ENCODE data around the gene NFATC1. TPM values are rescaled to one million over a fixed set of nuclear protein-coding genes. Genes with fewer than 3 reads are reported as not detected.

The NFATC1 gene
- total RNA-seq, 2 donors from 2014 or later: 20.3 to 79.3 TPM

DNA sequence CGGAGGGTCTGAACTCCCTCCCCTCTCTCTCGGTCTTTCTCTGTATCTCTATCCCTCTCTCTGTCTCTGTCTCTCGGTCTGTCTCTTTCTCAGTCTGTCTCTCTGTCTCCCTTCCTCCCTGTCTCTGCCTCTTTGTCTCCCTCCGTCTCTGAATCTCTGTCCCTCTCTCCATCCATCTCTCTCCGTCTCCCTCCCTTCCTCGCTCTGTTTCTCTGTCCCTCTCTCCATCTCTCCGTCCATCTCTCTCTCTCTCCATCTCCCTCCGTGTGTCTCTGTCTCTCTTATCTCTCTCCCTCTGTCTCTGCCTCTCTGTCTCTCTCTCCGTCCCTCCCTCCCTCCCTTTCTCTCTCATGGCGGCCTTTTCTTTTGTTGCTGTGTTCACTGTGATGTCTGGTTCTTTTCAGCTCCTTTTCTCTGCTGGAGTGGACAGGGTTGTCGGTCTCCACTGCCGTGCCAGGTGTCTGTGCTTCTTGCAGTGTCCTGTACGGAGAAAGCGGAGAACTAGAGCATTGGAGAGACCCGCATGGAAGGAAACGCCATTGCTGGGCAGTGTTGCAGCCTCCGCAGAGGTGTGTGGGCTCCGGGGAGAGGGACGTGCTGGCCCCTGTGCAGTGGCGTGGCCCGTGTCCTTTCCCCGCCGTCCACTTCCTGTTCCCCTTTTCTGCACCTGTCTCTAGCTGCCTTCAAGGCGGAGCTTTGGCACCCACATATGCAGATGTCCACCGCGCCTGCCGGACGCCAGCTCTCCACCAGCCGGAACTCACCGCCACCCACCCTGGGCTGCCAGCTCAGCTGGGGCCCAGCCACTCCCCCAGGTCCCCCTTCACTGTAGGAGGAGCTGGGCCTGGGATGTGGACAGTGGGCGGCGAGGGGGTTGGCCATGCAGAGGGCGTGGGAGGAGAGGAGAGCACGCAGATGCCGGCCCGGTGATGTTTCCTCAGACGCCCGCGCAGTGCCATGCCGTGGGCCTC, 113.1 kb downstream of the NFATC1 start:
- peak overlapping the region; percentile 47 for H3K27ac Mint-ChIP-seq
- peaks cover 49% of the 10 kb centered on the region for H3K36me3 Mint-ChIP-seq (ENCODE audit: low read depth)
- H3K27me3 Mint-ChIP-seq: no peaks in the 10 kb centered on the region
- no peak overlapping the region for H3K4me3 Mint-ChIP-seq
- peaks cover 22% of the 10 kb centered on the region for H3K4me1 Mint-ChIP-seq
- no peak for ATAC-seq (replicated peaks)
- H3K9me3 Mint-ChIP-seq: no peaks in the 10 kb centered on the region

DNA sequence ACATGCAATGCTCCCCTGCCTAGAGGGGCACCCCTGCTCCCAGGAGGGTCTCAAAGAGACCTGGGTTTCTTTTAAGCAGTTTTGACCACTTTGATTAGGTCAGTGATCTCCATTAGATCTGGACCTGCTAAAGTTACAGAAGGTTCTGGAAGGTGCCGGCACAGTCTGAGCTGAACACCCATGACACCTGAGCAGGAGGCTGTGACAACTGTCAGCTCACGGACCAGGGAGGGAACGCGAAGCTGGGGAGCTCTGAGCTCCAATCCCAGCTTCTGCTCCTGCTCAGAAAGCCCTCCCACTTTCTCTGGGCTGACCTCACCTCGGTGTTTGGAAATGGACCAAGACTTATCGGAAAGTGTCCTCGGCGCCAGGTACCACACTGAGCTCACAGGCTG, 113.8 kb downstream of the NFATC1 start:
- H3K4me1 Mint-ChIP-seq: peaks cover 15% of the 10 kb centered on the region
- no peaks in the 10 kb centered on the region for H3K9me3 Mint-ChIP-seq
- H3K27ac Mint-ChIP-seq: peak overlapping the region; percentile 61
- ATAC-seq (replicated peaks): no peak
- no peaks in the 10 kb centered on the region for H3K27me3 Mint-ChIP-seq
- H3K36me3 Mint-ChIP-seq (ENCODE audit: low read depth): peaks cover 49% of the 10 kb centered on the region
- H3K4me3 Mint-ChIP-seq: no peak overlapping the region

DNA sequence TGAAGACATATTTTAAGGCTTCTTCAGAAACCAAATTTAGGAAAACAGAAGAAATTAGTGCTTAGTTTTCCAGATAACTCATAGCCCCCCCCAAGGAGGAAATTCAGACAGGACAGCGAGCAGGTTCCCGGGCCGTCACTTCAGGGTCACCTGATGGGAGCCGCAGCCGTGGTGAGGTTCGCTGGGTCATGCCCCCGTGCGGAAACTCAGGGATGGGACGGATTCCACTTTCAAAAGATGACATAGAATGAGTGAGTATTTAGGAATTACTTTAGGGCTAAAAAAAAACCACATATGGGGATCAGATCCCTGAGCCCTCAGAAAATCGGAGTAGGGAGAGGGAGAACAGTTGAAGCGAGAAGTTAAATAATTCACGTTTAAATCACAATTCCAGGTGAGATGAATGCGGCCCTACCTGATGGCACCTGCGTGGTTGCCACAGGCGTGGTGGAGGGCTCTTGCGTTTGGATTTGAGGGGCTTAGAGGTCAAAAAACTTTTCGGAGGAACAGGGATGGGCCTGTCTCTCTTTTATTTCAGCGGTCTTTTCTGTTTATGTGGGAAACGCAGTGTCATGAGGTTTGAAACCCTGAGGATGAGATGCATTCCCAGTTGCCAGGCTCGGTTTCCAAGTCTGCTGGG, 114.4 kb downstream of the NFATC1 start:
- peak overlapping the region; percentile 61 for H3K27ac Mint-ChIP-seq
- no peak overlapping the region for H3K4me3 Mint-ChIP-seq
- H3K27me3 Mint-ChIP-seq: no peaks in the 10 kb centered on the region
- no peak for ATAC-seq (replicated peaks)
- H3K4me1 Mint-ChIP-seq: peaks cover 13% of the 10 kb centered on the region
- H3K9me3 Mint-ChIP-seq: no peaks in the 10 kb centered on the region
- H3K36me3 Mint-ChIP-seq (ENCODE audit: low read depth): peaks cover 49% of the 10 kb centered on the region

DNA sequence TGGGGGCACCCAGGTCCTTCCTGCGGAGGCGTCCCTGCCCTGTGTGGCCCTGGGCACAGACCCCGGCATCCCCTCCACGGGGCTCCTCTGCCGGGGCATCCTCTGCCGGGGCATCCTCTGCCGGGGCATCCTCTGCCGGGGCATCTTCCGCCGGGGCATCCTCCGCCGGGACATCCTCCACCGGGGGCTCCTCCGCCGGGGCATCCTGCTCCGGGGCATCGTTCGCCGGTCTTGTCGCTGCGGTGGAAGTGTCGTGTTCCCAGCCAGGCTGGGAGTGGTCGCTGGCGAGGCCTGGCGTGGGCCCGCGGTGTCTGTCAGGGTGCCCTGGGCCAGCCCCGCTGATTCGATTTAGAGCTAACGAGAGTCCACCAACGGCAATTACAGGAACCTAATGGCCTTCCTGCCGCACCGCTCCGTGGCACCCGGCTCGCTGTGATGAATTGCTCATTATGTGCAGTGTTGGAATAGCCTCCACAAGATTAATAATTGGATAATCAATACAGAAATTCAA, 115.1 kb downstream of the NFATC1 start:
- Mint-ChIP-seq H3K4me1 (peaks cover 13% of the 10 kb centered on the region), H3K27ac (no peak overlapping the region), H3K9me3 (no peaks in the 10 kb centered on the region), H3K27me3 (no peaks in the 10 kb centered on the region), H3K4me3 (no peak overlapping the region), H3K36me3 (ENCODE audit: low read depth) (peaks cover 49% of the 10 kb centered on the region)
- no peak for ATAC-seq (replicated peaks)

DNA sequence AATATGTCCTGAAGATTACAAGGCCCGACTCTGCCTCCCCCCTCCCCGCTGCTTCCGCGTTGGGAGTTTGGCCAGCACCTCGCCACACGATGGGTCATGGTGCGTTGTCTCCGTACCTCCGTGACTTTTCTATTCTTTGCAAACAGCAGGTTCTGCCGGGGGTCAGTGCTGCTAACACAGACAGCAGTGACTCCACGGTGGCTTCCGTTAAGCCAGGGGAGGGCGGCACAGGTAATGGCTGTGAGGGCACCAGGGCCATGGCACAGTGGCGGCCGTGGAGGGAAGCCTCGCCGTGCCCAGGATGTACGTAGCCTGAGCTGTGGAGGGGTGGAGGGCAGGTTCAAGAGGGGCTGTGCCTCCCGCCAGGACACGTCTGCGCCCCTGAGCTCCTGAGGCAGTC, 115.5 kb downstream of the NFATC1 start:
- H3K36me3 Mint-ChIP-seq (ENCODE audit: low read depth): peaks cover 49% of the 10 kb centered on the region
- ATAC-seq (replicated peaks): no peak
- H3K27me3 Mint-ChIP-seq: no peaks in the 10 kb centered on the region
- no peak overlapping the region for H3K4me3 Mint-ChIP-seq
- H3K9me3 Mint-ChIP-seq: no peaks in the 10 kb centered on the region
- no peak overlapping the region for H3K27ac Mint-ChIP-seq
- peaks cover 14% of the 10 kb centered on the region for H3K4me1 Mint-ChIP-seq

DNA sequence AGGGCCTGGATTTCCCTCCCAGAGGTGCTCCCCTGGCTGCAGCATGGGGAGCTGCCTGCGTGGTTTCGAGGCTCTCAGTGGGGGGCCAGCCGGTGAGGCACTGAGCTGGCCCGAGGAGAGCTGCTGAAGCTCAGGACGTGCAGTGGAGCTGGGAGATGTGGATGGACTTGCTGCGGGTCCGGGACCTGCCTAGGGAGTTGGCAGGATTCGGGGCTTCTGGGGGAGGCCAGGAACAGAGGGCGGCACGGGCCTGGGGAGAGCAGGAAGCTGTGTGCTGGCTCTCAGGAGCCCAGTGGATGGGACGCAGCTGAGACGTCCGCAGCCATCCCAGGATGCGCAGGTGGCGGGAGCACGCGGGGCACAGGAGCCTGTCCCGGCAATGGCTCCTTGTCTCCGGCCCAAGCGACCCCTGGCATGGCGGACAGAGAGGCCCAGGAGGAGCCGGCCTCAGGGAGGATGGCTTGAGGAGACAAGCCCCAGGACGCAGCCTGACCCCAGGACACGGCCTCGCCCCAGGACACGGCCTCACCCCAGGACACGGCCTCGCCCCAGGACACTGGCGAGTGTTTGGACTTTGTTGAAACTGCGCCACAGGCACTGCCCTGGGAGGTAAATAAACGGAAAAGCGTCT, 116.1 kb downstream of the NFATC1 start:
- ATAC-seq (replicated peaks): no peak
- no peak overlapping the region for H3K27ac Mint-ChIP-seq
- H3K36me3 Mint-ChIP-seq (ENCODE audit: low read depth): peaks cover 49% of the 10 kb centered on the region
- peaks cover 14% of the 10 kb centered on the region for H3K4me1 Mint-ChIP-seq
- no peaks in the 10 kb centered on the region for H3K27me3 Mint-ChIP-seq
- no peak overlapping the region for H3K4me3 Mint-ChIP-seq
- no peaks in the 10 kb centered on the region for H3K9me3 Mint-ChIP-seq

DNA sequence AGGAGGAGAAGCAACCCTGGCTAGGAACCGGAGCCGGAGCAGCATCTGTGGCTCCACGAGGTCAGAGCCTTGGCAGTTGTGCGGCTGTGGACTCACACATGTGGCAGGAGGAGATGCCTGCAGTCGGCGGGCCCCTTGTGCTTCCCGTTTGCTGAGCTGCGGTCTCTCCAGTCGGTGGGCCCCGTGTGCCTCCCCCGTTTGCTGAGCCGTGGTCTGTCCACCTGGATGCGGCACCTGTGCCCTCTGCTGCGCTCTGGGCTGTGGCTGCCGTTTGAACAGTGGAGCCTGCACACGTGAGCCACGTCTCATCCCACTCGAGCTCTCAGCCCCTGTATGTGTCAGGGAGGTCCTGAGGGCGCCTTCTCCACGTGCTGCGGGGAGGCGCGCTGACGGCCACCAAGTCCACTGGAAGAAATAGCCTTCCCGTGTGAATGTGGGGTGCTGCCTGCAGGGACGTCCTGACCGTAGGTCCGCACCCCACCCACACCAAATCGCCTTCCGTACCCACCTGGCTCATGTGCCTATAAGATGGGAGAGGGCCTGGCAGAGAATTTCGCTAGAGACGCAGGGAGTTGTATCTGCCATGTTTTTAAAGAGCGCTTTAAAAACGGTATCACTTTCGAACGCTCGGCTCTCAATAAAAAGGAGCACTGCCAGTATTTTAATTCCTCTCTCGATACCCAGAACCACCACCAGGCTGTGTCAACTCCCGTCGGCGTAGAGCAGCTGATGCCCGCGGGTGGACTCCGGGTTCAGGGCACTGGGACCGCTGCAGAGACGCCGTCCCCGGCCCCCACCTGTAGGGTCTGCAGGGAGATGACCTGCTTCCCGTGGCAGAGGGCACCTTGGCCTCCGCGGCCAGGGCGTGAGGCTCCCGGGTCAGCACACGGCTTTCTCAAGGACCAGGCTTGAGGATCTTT, 117.0 kb downstream of the NFATC1 start:
- Mint-ChIP-seq H3K27me3 (no peaks in the 10 kb centered on the region), H3K27ac (no peak overlapping the region), H3K36me3 (ENCODE audit: low read depth) (peaks cover 48% of the 10 kb centered on the region), H3K4me3 (no peak overlapping the region), H3K4me1 (peaks cover 23% of the 10 kb centered on the region), H3K9me3 (no peaks in the 10 kb centered on the region)
- no peak for ATAC-seq (replicated peaks)

DNA sequence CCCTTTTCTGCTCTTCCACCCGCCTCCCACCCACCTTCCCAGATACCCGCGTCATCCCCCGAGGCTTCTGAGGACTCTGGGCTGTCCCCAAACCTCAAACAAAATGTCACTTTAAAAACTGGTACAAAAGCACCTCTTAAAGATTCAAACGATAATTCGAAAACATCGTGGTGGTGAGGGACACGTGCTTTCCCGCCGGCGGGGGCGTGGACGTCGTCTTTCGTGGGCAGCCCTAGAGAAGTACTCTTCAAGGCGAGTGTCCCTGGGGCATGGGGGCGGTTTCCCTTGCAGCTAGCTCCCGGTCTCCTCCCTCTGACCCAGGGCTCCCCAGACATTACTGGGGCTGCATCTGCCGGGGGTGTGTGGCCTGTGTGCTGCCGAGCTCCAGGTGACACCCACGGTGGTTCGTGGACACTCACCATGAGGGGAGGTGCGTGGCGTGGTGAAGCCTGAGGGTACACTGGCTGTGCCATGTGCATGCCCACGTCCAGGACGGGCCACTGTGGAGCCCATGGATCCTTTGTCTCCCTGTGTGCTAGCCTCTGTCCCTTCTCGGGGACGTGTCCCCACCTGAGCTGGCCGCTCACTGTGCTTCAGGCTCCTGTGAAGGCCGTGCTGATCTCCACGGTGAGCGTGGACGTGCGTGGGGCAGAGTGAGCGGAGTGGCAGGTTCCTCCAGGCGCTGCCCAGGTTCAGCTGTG, 117.8 kb downstream of the NFATC1 start:
- Mint-ChIP-seq H3K36me3 (ENCODE audit: low read depth) (peaks cover 40% of the 10 kb centered on the region), H3K9me3 (no peaks in the 10 kb centered on the region)

DNA sequence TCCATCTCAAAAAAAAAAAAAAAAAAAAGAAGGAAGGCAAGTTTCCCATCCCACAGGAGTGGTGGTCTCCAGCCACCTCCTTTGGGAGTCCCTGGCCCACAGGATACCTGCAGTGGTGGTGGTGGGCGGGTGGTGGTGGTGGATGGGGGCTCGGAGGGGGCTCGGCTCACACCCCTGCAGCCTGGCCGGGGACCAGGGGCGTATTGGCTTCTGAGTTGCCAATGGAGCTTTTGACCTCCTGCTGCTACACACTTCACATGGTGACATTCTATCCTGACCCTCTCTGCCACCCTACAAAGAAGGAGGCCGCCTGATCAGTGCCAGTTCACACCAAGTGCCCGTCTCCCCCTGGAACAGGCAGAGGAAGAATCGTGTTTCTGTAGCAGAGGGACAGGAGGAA, 119.6 kb downstream of the NFATC1 start:
- Mint-ChIP-seq H3K4me3 (peak overlapping the region; percentile 93), H3K36me3 (ENCODE audit: low read depth) (peaks cover 27% of the 10 kb centered on the region), H3K4me1 (peaks cover 30% of the 10 kb centered on the region), H3K27ac (peak overlapping the region; percentile 94), H3K9me3 (no peaks in the 10 kb centered on the region), H3K27me3 (no peaks in the 10 kb centered on the region)
- no peak for ATAC-seq (replicated peaks)

More for the DNA sequence above, 117.8 kb downstream of the NFATC1 start:
- no peak for ATAC-seq (replicated peaks)
- no peaks in the 10 kb centered on the region for H3K27me3 Mint-ChIP-seq
- peaks cover 26% of the 10 kb centered on the region for H3K4me1 Mint-ChIP-seq
- H3K27ac Mint-ChIP-seq: no peak overlapping the region
- H3K4me3 Mint-ChIP-seq: no peak overlapping the region

DNA sequence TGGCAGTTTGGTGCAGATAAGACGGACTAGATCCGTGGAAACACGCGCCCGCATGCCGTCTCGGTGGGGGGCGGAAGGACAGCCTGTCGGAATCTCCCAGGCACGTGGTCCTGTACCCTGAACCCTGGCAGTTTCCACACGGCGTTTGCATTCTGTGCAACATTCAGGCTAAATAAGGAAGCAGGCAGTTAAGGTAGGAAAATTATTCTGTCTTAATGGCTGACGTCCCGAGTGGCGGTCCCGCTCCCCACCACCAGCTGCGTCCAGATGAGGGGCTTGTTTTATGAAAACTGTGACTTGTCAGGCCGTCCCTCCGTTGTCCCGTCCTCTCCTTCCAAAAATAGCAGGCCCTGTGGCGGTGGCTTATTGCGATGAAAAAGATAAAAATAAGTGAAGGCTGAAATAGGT, 120.2 kb downstream of the NFATC1 start:
- peak overlapping the region; percentile 94 for H3K27ac Mint-ChIP-seq
- H3K9me3 Mint-ChIP-seq: no peaks in the 10 kb centered on the region
- H3K4me3 Mint-ChIP-seq: peak overlapping the region; percentile 93
- H3K4me1 Mint-ChIP-seq: peaks cover 35% of the 10 kb centered on the region
- peaks cover 23% of the 10 kb centered on the region for H3K36me3 Mint-ChIP-seq (ENCODE audit: low read depth)
- no peaks in the 10 kb centered on the region for H3K27me3 Mint-ChIP-seq
- no peak for ATAC-seq (replicated peaks)

DNA sequence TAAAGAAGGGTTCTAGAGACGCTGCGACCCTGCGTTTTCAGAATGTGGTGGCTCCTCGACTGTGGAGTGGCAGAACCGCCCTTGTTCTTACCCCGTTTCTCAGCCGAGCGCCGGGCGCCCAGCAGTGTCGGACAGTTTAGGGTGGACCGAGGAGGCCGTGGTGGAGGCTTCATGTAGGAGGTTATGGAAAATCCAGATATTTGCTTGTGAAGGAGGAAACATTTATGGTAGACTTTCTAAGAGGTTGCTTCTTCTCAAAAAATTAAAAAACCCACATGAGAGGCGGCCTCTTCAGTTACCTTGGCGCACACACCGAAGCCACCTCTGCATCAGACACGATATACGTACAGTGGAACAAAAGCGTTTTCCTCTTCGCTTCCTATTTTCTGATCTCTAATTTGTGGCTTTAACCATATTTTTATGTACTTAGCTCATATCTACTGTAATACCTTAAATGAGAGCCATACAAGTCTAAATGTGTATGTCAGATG, 120.8 kb downstream of the NFATC1 start:
- Mint-ChIP-seq H3K36me3 (ENCODE audit: low read depth) (peaks cover 18% of the 10 kb centered on the region), H3K27ac (peak overlapping the region; percentile 94), H3K4me3 (peak overlapping the region; percentile 93), H3K27me3 (no peaks in the 10 kb centered on the region), H3K9me3 (no peaks in the 10 kb centered on the region), H3K4me1 (peaks cover 39% of the 10 kb centered on the region)
- ATAC-seq (replicated peaks): peak; percentile 33

DNA sequence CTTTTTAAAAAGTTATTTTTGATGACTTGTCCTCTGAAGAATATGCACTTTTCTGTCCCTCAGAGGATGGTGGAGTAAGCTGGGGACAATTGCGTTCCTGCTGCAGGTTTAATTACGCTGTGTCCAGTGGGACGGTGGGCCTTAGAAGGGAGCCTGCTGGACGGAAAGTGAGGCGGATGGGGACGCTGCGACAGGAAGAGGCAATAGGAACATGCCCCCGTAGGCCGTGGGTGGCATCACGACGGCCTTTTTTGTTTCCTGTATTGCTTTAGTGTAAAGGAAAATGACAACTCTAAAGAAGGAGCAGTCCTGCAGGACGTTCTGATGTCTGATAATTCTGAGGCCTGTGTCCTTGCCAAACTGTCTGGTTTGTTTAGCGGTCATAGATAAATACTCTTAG, 121.6 kb downstream of the NFATC1 start:
- Mint-ChIP-seq H3K4me3 (peak overlapping the region; percentile 93), H3K4me1 (peaks cover 48% of the 10 kb centered on the region), H3K27me3 (no peaks in the 10 kb centered on the region), H3K9me3 (no peaks in the 10 kb centered on the region), H3K36me3 (ENCODE audit: low read depth) (peaks cover 16% of the 10 kb centered on the region), H3K27ac (peak overlapping the region; percentile 94)
- ATAC-seq (replicated peaks): peak; percentile 65

DNA sequence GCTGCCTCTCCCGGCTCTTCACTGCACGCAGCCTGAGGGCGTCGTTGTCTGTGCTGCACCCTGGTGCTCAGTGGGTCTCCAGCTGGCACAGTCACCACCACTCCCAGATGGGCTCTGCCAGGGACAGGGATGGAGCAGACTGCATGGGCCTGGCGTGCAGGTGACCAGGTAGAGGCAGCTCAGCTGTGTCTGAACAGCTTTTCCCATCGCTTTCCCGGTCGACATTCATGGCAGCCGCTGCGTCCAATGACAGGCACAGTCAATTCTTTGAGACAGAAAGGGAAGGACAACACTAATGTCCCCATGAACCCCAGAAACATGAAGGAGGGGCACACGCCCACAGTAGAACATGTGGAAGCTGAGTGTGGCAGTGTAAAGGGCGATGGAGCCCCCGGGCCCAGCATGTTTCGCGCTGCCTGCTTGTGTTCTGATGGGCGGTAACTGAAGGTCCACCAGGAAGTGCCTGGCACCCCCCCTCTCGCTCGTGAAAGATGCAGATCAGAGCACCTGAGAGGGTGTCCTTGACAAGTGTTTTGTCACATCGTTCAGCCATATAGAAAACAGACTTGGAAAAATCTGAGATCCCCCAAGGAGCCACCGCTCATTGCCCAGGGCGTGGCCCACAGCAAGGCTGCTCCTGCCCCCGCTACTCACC, 122.4 kb downstream of the NFATC1 start:
- Mint-ChIP-seq H3K36me3 (ENCODE audit: low read depth) (peaks cover 15% of the 10 kb centered on the region), H3K27me3 (no peaks in the 10 kb centered on the region), H3K9me3 (no peaks in the 10 kb centered on the region), H3K4me1 (peaks cover 54% of the 10 kb centered on the region), H3K27ac (peak overlapping the region; percentile 94), H3K4me3 (peak overlapping the region; percentile 93)
- no peak for ATAC-seq (replicated peaks)

All from activated T-helper 17 cell treated with anti-CD3 and anti-CD28 coated beads, Interleukin-2, amount 50 U/mL, for 72 hours (primary cell).